IMR-90 (cell line): ENCODE results near the gene FOXP4. TPM values are rescaled to one million over a fixed set of nuclear protein-coding genes. Genes with fewer than 3 reads are reported as not detected.

Experiments used
- ATAC-seq: fragments of 200-7000 bp; cut with Tn5 transposase; 2 replicates; pipeline ENCODE4 v1.9.1; 2020; ENCODE audit warnings: low read depth, mild to moderate bottlenecking, moderate library complexity
- BruUV-seq: library from RNA; stranded (reverse); fragments of 400-500 nt; replicated peaks from 2 replicates; lab custom pipeline; 2021; lab: Mats Ljungman, UMichigan
- CTCF ChIA-PET: fragments of 300-600 bp; formaldehyde crosslinking; extraction: SDS; loops from one replicate; lab custom pipeline; 2021; ENCODE audit warnings: antibody characterized with exemption; lab: Yijun Ruan, JAX
- POLR2A ChIA-PET: fragments of 300-600 bp; sonication (Branson Sonifier 250); formaldehyde crosslinking; loops from one replicate; lab custom pipeline; 2022; ENCODE audit warnings: antibody characterized with exemption; ENCODE audit not compliant: unreplicated experiment; lab: Charles Lee
- DNase-seq: peaks from one replicate; pipeline ENCODE4 v3.0.0; 2013
- H2AFZ ChIP-seq: replicated peaks from 2 replicates; pipeline ENCODE3; 2013; ENCODE audit warnings: low read length, mild to moderate bottlenecking; ENCODE audit not compliant: poor library complexity
- H2AK5ac ChIP-seq: 2 replicates; pipeline ENCODE4 v1.6.1; 2013; ENCODE audit warnings: low read depth, low read length, inconsistent platforms
- H2AK9ac ChIP-seq: replicated peaks from 2 replicates; pipeline ENCODE3; 2013; ENCODE audit warnings: mild to moderate bottlenecking, low read depth, low read length, moderate library complexity; ENCODE audit not compliant: poor library complexity
- H2BK120ac ChIP-seq: 2 replicates; pipeline ENCODE4 v1.6.1; 2013; ENCODE audit warnings: low read depth, low read length, inconsistent platforms
- H2BK15ac ChIP-seq: 3 replicates; pipeline ENCODE4 v1.6.1; 2013; ENCODE audit warnings: low read depth, low read length, inconsistent platforms
- H2BK20ac ChIP-seq: 2 replicates; pipeline ENCODE4 v1.6.1; 2013; ENCODE audit warnings: low read depth, mild to moderate bottlenecking, inconsistent platforms, low read length, moderate library complexity
- H2BK5ac ChIP-seq: 2 replicates; pipeline ENCODE4 v1.6.1; 2013; ENCODE audit warnings: mild to moderate bottlenecking, low read depth, low read length, inconsistent platforms; ENCODE audit not compliant: poor library complexity, severe bottlenecking
- H3K14ac ChIP-seq: replicated peaks from 2 replicates; pipeline ENCODE4 v1.6.1; 2013; ENCODE audit warnings: low read depth, low read length, inconsistent platforms
- H3K18ac ChIP-seq: 2 replicates; pipeline ENCODE4 v1.6.1; 2013; ENCODE audit warnings: low read depth, low read length, control low read depth
- H3K23ac ChIP-seq: 2 replicates; pipeline ENCODE4 v1.6.1; 2013; ENCODE audit warnings: low read depth, low read length, inconsistent platforms
- H3K27ac ChIP-seq: 2 replicates; pipeline ENCODE4 v1.5.1; 2013; ENCODE audit warnings: mild to moderate bottlenecking, control low read depth, low read length; ENCODE audit not compliant: insufficient read depth
- H3K27me3 ChIP-seq: 2 replicates; pipeline ENCODE4 v1.6.1; 2013; ENCODE audit warnings: low read length; ENCODE audit not compliant: control insufficient read depth, insufficient read depth
- H3K36me3 ChIP-seq: 2 replicates; pipeline ENCODE4 v1.6.1; 2013; ENCODE audit warnings: low read length, mixed read lengths; ENCODE audit not compliant: control insufficient read depth, insufficient read depth
- H3K4ac ChIP-seq: 2 replicates; pipeline ENCODE4 v1.6.1; 2013; ENCODE audit warnings: low read depth, low read length, inconsistent platforms
- H3K4me1 ChIP-seq: 2 replicates; pipeline ENCODE4 v1.6.1; 2013; ENCODE audit warnings: low read length, mixed read lengths; ENCODE audit not compliant: control insufficient read depth, insufficient read depth
- H3K4me2 ChIP-seq: 2 replicates; pipeline ENCODE4 v1.6.1; 2013; ENCODE audit warnings: low read depth, mild to moderate bottlenecking, control low read depth, low read length, moderate library complexity
- H3K4me3 ChIP-seq: 2 replicates; pipeline ENCODE4 v1.5.1; 2013; ENCODE audit warnings: low read depth, mild to moderate bottlenecking, control low read depth, low read length, moderate library complexity; ENCODE audit not compliant: insufficient read depth
- H3K56ac ChIP-seq: 2 replicates; pipeline ENCODE4 v1.6.1; 2013; ENCODE audit warnings: low read length, inconsistent platforms; ENCODE audit not compliant: insufficient read depth; ENCODE audit errors: extremely low read depth
- H3K79me1 ChIP-seq, 2 experiments: 2 replicates each; pipeline ENCODE4 v1.6.1; 2013; ENCODE audit warnings: low read length in 2 of 2, inconsistent platforms in 1 of 2, low read depth in 1 of 2
- H3K9ac ChIP-seq: 2 replicates; pipeline ENCODE4 v1.6.1; 2013; ENCODE audit warnings: low read depth, low read length, control low read depth
- H3K9me1 ChIP-seq: 2 replicates; pipeline ENCODE4 v1.6.1; 2013; ENCODE audit warnings: low read length, inconsistent platforms; ENCODE audit not compliant: insufficient read depth
- H3K9me3 ChIP-seq: 2 replicates; pipeline ENCODE4 v1.6.1; 2013; ENCODE audit warnings: low read length; ENCODE audit not compliant: control insufficient read depth, insufficient read depth
- H4K20me1 ChIP-seq: 2 replicates; pipeline ENCODE4 v1.6.1; 2013; ENCODE audit warnings: low read length, inconsistent platforms; ENCODE audit not compliant: insufficient read depth
- H4K5ac ChIP-seq: 2 replicates; pipeline ENCODE4 v1.6.1; 2013; ENCODE audit warnings: mild to moderate bottlenecking, low read depth, low read length, control low read depth
- H4K8ac ChIP-seq, 2 experiments: 2 replicates each; pipeline ENCODE4 v1.6.1; 2013; ENCODE audit warnings: low read depth in 2 of 2, low read length in 2 of 2, control low read depth in 1 of 2, inconsistent platforms in 1 of 2
- H4K91ac ChIP-seq: 2 replicates; pipeline ENCODE4 v1.6.1; 2013; ENCODE audit warnings: low read depth, low read length, inconsistent platforms; ENCODE audit not compliant: insufficient read depth
- CEBPB ChIP-seq: IDR thresholded peaks from 2 replicates; pipeline ENCODE4 v1.6.1; 2012; ENCODE audit warnings: low read depth, low read length, improper control_type of control experiment
- CHD1 ChIP-seq: IDR thresholded peaks from 2 replicates; pipeline ENCODE4 v1.6.1; 2012; ENCODE audit warnings: low read depth, low read length, improper control_type of control experiment
- CTCF ChIP-seq: conservative IDR thresholded peaks from 2 replicates; pipeline ENCODE4 v1.5.1; 2012; ENCODE audit warnings: mild to moderate bottlenecking, low read depth, low read length, improper control_type of control experiment
- ELK1 ChIP-seq: fragments of 150-350 bp; IDR thresholded peaks from 2 replicates; pipeline ENCODE4 v1.6.1; 2016; ENCODE audit warnings: low read depth, mild to moderate bottlenecking, low read length, moderate library complexity, borderline replicate concordance
- FOS ChIP-seq: fragments of 150-350 bp; IDR thresholded peaks from 2 replicates; pipeline ENCODE4 v1.6.1; 2016; ENCODE audit warnings: low read depth, low read length
- MXI1 ChIP-seq: IDR thresholded peaks from 2 replicates; pipeline ENCODE4 v1.6.1; 2012; ENCODE audit warnings: low read depth, mild to moderate bottlenecking, low read length, moderate library complexity, borderline replicate concordance
- NFE2L2 ChIP-seq: fragments of 150-350 bp; IDR thresholded peaks from 2 replicates; pipeline ENCODE4 v1.6.1; 2016; ENCODE audit warnings: low read depth, mild to moderate bottlenecking, low read length
- POLR2A ChIP-seq: IDR thresholded peaks from 2 replicates; pipeline ENCODE4 v1.6.1; 2012; ENCODE audit warnings: mild to moderate bottlenecking, low read depth, low read length
- RAD21 ChIP-seq: IDR thresholded peaks from 2 replicates; pipeline ENCODE4 v1.6.1; 2012; ENCODE audit warnings: low read length, improper control_type of control experiment
- RCOR1 ChIP-seq: IDR thresholded peaks from 2 replicates; pipeline ENCODE4 v1.6.1; 2012; ENCODE audit warnings: mild to moderate bottlenecking, low read length, improper control_type of control experiment; ENCODE audit not compliant: insufficient replicate concordance
- RFX5 ChIP-seq: IDR thresholded peaks from 2 replicates; pipeline ENCODE4 v1.8.0; 2012; ENCODE audit warnings: low read depth, mild to moderate bottlenecking, low read length, moderate library complexity
- SMC3 ChIP-seq: fragments of 150-350 bp; IDR thresholded peaks from 2 replicates; pipeline ENCODE4 v1.6.1; 2016; ENCODE audit warnings: low read depth, mild to moderate bottlenecking, antibody characterized with exemption, low read length, moderate library complexity
- USF2 ChIP-seq: fragments of 150-350 bp; IDR thresholded peaks from 2 replicates; pipeline ENCODE4 v1.6.1; 2017; ENCODE audit warnings: mild to moderate bottlenecking, antibody characterized with exemption, low read length, low read depth
- WGBS, 2 experiments: methylation state at CpG; one replicate each; pipeline versions ENCODE4 v1.1.5 to v1.1.7; 2013; ENCODE audit warnings: missing lambda C conversion rate in 2 of 2; ENCODE audit not compliant: insufficient read length in 1 of 2; ENCODE audit errors: extremely low coverage in 2 of 2; 5-methylcytosine and 5-hydroxymethylcytosine counted together
- dilution Hi-C: fragments of 300-500 bp; cut with HindIII; formaldehyde crosslinking; loops from one replicate; pipeline ENCODE4 v1.14.3; 2018; ENCODE audit warnings: low sequenced_read_pairs; ENCODE audit not compliant: unreplicated experiment
- in situ Hi-C: fragments of 300-500 bp; cut with MboI; formaldehyde crosslinking; loops from 3 replicates; pipeline ENCODE4 v1.14.3; 2019; ENCODE audit warnings: low sequenced_read_pairs, inconsistent platforms, mixed read lengths
- intact Hi-C: fragments of 100-400 bp; cut with micrococcal nuclease; formaldehyde crosslinking; loops from 2 replicates; pipeline ENCODE4 v1.10.0; 2022
- polyA plus RNA-seq, 3 experiments: library from polyadenylated mRNA; depleted of rRNA; stranded (reverse); fragments of >200 nt; gene quantifications; 2 replicates each; pipeline ENCODE4 v1.2.3, GENCODE V29; 2012; ENCODE audit warnings: low replicate concordance in 1 of 3
- total RNA-seq: library from RNA; depleted of rRNA; stranded (reverse); fragments of >200 nt; gene quantifications from 2 replicates; pipeline ENCODE4 v1.2.3, GENCODE V29; 2012

Gene FOXP4
- total and polyA plus RNA-seq, 2 of the 4 experiments (the other 2 are of a cell fraction) = 0.72 to 9.5 TPM

- Histone ChIP-seq H3K9ac (no peak overlapping the region), H3K56ac (no peak overlapping the region), H4K8ac (no peak overlapping the region), H3K4me3 (no peak overlapping the region), H4K91ac (no peak overlapping the region), H3K9me1 (no peaks in the 10 kb centered on the region), H2AK5ac (no peak overlapping the region), H4K20me1 (no peaks in the 10 kb centered on the region), H2AK9ac (no peak overlapping the region), H2BK15ac (no peak overlapping the region), H3K23ac (no peak overlapping the region), H3K36me3 (no peaks in the 10 kb centered on the region), H2BK120ac (no peak overlapping the region), H3K79me1 (no peaks in the 10 kb centered on the region), H3K9me3 (no peaks in the 10 kb centered on the region), H3K27ac (no peak overlapping the region), H2AFZ (peak overlapping the region; percentile 32), H3K14ac (no peak overlapping the region), H3K4me1 (peaks cover 6% of the 10 kb centered on the region; the same call in 1 of the 2 replicates), H4K5ac (no peak overlapping the region), H2BK20ac (no peak overlapping the region), H3K4me2 (no peak overlapping the region), H3K27me3 (peaks cover 52% of the 10 kb centered on the region), H3K4ac (no peak overlapping the region), H2BK5ac (no peak overlapping the region), H3K18ac (no peak overlapping the region)
- TF ChIP-seq CTCF (no peak), ELK1 (no peak), RCOR1 (no peak), SMC3 (no peak), RAD21 (no peak), MXI1 (no peak), POLR2A (no peak), USF2 (no peak), CHD1 (no peak), RFX5 (no peak), NFE2L2 (no peak), FOS (no peak), CEBPB (no peak)
- no peak for DNase-seq
- intact Hi-C loops = no loop called here
- dilution Hi-C loops = no loop called here
- in situ Hi-C loops = no loop called here
- ChIA-PET POLR2A (no interaction called here), CTCF (no interaction called here)
- no peak for ATAC-seq
- BruUV-seq = no TSS peak
- WGBS, 2 experiments = 50% methylated on average over 9 of the region's 18 CpGs; no CpG with 5 or more reads in 1 of the 2 experiments
These were observed 9.1 kb upstream of the FOXP4 start for GRCh38 chr6:41536795-41537758.
